ENCODE measurements around the gene ODAD4. TPM values are rescaled to one million over a fixed set of nuclear protein-coding genes. Genes with fewer than 3 reads are reported as not detected.

Gene ODAD4
- total RNA-seq, 1 donor from 2014 or later, result 2.1 TPM

- no peak for DNase-seq (ENCODE audit: low spot score in 2 of 2, unreplicated experiment in 2 of 2)
- H3K9me3 Mint-ChIP-seq, result no peaks in the 10 kb centered on the region
- no peak for TF ChIP-seq CTCF (IDR thresholded peaks at IDR 0.05; ENCODE audit: unreplicated experiment)
- H3K36me3 Mint-ChIP-seq, result peaks cover 45% of the 10 kb centered on the region
- H3K27ac Mint-ChIP-seq, result no peak overlapping the region
- peaks cover 12% of the 10 kb centered on the region for H3K4me1 Mint-ChIP-seq
- no peaks in the 10 kb centered on the region for H3K27me3 Mint-ChIP-seq (ENCODE audit: low read depth)
- no peak overlapping the region for H3K4me3 Mint-ChIP-seq
These were observed 21.3 kb upstream of the ODAD4 start for GRCh38 chr17:41909088-41909487.

GRCh38 chr17:41910701-41911391, 19.6 kb upstream of the ODAD4 start:
- no peak for DNase-seq (ENCODE audit: low spot score in 2 of 2, unreplicated experiment in 2 of 2)
- H3K9me3 Mint-ChIP-seq, result no peaks in the 10 kb centered on the region
- no peak overlapping the region for H3K27ac Mint-ChIP-seq
- no peak for TF ChIP-seq CTCF (IDR thresholded peaks at IDR 0.05; ENCODE audit: unreplicated experiment)
- H3K27me3 Mint-ChIP-seq (ENCODE audit: low read depth), result no peaks in the 10 kb centered on the region
- H3K4me1 Mint-ChIP-seq, result peaks cover 27% of the 10 kb centered on the region
- H3K4me3 Mint-ChIP-seq, result no peak overlapping the region
- H3K36me3 Mint-ChIP-seq, result peaks cover 35% of the 10 kb centered on the region

- Mint-ChIP-seq H3K27ac (no peak overlapping the region), H3K27me3 (ENCODE audit: low read depth) (no peaks in the 10 kb centered on the region), H3K9me3 (no peaks in the 10 kb centered on the region), H3K4me1 (peaks cover 31% of the 10 kb centered on the region), H3K4me3 (no peak overlapping the region), H3K36me3 (peaks cover 25% of the 10 kb centered on the region)
- no peak for TF ChIP-seq CTCF (IDR thresholded peaks at IDR 0.05; ENCODE audit: unreplicated experiment)
- no peak for DNase-seq (ENCODE audit: low spot score in 2 of 2, unreplicated experiment in 2 of 2)
These were observed 17.5 kb upstream of the ODAD4 start for GRCh38 chr17:41912925-41913324.

GRCh38 chr17:41913798-41914197, 16.6 kb upstream of the ODAD4 start:
- no peaks in the 10 kb centered on the region for H3K27me3 Mint-ChIP-seq (ENCODE audit: low read depth)
- H3K4me3 Mint-ChIP-seq, result no peak overlapping the region
- peaks cover 31% of the 10 kb centered on the region for H3K4me1 Mint-ChIP-seq
- no peak for DNase-seq (ENCODE audit: low spot score in 2 of 2, unreplicated experiment in 2 of 2)
- TF ChIP-seq CTCF (IDR thresholded peaks at IDR 0.05; ENCODE audit: unreplicated experiment), result no peak
- peaks cover 23% of the 10 kb centered on the region for H3K36me3 Mint-ChIP-seq
- no peaks in the 10 kb centered on the region for H3K9me3 Mint-ChIP-seq
- peak overlapping the region; percentile 30 for H3K27ac Mint-ChIP-seq

GRCh38 chr17:41914358-41914766, 16.1 kb upstream of the ODAD4 start:
- H3K4me3 Mint-ChIP-seq, result no peak overlapping the region
- no peaks in the 10 kb centered on the region for H3K9me3 Mint-ChIP-seq
- H3K36me3 Mint-ChIP-seq, result peaks cover 21% of the 10 kb centered on the region
- TF ChIP-seq CTCF (IDR thresholded peaks at IDR 0.05; ENCODE audit: unreplicated experiment), result no peak
- DNase-seq (ENCODE audit: low spot score in 2 of 2, unreplicated experiment in 2 of 2), result no peak
- no peaks in the 10 kb centered on the region for H3K27me3 Mint-ChIP-seq (ENCODE audit: low read depth)
- H3K4me1 Mint-ChIP-seq, result peaks cover 32% of the 10 kb centered on the region
- H3K27ac Mint-ChIP-seq, result peak overlapping the region; percentile 56
